Chondrocyte (in vitro differentiated cells): ENCODE data around the gene ANKIB1. TPM values are rescaled to one million over a fixed set of nuclear protein-coding genes. Genes with fewer than 3 reads are reported as not detected.
A peak's percentile ranks its signal among the peaks of the same experiment; 100 is the strongest.

ENCODE experiments used
- DNase-seq: peaks from one replicate; pipeline ENCODE4 v3.0.0; 2021; ENCODE audit warnings: mixed read lengths, low spot score
- H3K27ac Mint-ChIP-seq: one replicate; pipeline ENCODE4 v1.8.0; 2021; ENCODE audit warnings: mild to moderate bottlenecking, moderate library complexity, mixed read lengths; ENCODE audit not compliant: unreplicated experiment
- H3K27me3 Mint-ChIP-seq: 2 replicates; pipeline ENCODE4 v1.8.0; 2021; ENCODE audit warnings: low read depth, mixed read lengths
- H3K36me3 Mint-ChIP-seq: 2 replicates; pipeline ENCODE4 v1.8.0; 2021; ENCODE audit warnings: low read depth, mixed read lengths
- H3K4me1 Mint-ChIP-seq: 2 replicates; pipeline ENCODE4 v1.8.0; 2021; ENCODE audit warnings: low read depth, mild to moderate bottlenecking, mixed read lengths
- H3K4me3 Mint-ChIP-seq: one replicate; pipeline ENCODE4 v1.8.0; 2021; ENCODE audit warnings: mild to moderate bottlenecking, moderate library complexity, mixed read lengths; ENCODE audit not compliant: unreplicated experiment
- H3K9me3 Mint-ChIP-seq: 2 replicates; pipeline ENCODE4 v1.8.0; 2021; ENCODE audit warnings: low read depth, mixed read lengths
- CTCF ChIP-seq: fragments of 200-600 bp; sonication (generic); IDR thresholded peaks from 2 replicates; pipeline ENCODE4 v1.5.0; 2021; ENCODE audit warnings: antibody characterized with exemption, mild to moderate bottlenecking, moderate library complexity
- total RNA-seq: library from RNA; stranded (reverse); gene quantifications from 3 replicates; pipeline ENCODE4 v1.2.1, GENCODE V29; 2021

Gene ANKIB1
- total RNA-seq, 1 donor from 2014 or later, result 76.3 TPM

GRCh38 chr7:92281031-92281430 is 35.3 kb downstream of the ANKIB1 start:
- Mint-ChIP-seq H3K27me3 (no peaks in the 10 kb centered on the region), H3K9me3 (peaks cover 4% of the 10 kb centered on the region), H3K4me1 (peaks cover 50% of the 10 kb centered on the region), H3K36me3 (peaks cover 4% of the 10 kb centered on the region), H3K27ac (no peak overlapping the region), H3K4me3 (no peak overlapping the region)
- DNase-seq, result no peak
- TF ChIP-seq CTCF, result no peak

GRCh38 chr7:92282221-92282814 is 36.5 kb downstream of the ANKIB1 start:
- peaks cover 50% of the 10 kb centered on the region for H3K4me1 Mint-ChIP-seq
- no peak overlapping the region for H3K4me3 Mint-ChIP-seq
- DNase-seq, result no peak
- TF ChIP-seq CTCF, result no peak
- no peaks in the 10 kb centered on the region for H3K9me3 Mint-ChIP-seq
- H3K36me3 Mint-ChIP-seq, result peaks cover 1% of the 10 kb centered on the region
- H3K27ac Mint-ChIP-seq, result peak overlapping the region; percentile 72
- H3K27me3 Mint-ChIP-seq, result no peaks in the 10 kb centered on the region

- no peak for TF ChIP-seq CTCF
- peak overlapping the region; percentile 74 for H3K27ac Mint-ChIP-seq
- H3K27me3 Mint-ChIP-seq, result no peaks in the 10 kb centered on the region
- no peaks in the 10 kb centered on the region for H3K9me3 Mint-ChIP-seq
- H3K36me3 Mint-ChIP-seq, result peaks cover 1% of the 10 kb centered on the region
- H3K4me3 Mint-ChIP-seq, result no peak overlapping the region
- DNase-seq, result no peak
- H3K4me1 Mint-ChIP-seq, result peaks cover 50% of the 10 kb centered on the region
Measured at GRCh38 chr7:92282930-92283329, 37.2 kb downstream of the ANKIB1 start.

- Mint-ChIP-seq H3K36me3 (no peaks in the 10 kb centered on the region), H3K27ac (no peak overlapping the region), H3K4me1 (peaks cover 26% of the 10 kb centered on the region), H3K9me3 (peaks cover 4% of the 10 kb centered on the region), H3K27me3 (no peaks in the 10 kb centered on the region), H3K4me3 (no peak overlapping the region)
- TF ChIP-seq CTCF, result no peak
- DNase-seq, result no peak
Measured at GRCh38 chr7:92289321-92289720, 43.5 kb downstream of the ANKIB1 start.

GRCh38 chr7:92292981-92293380 is 47.2 kb downstream of the ANKIB1 start:
- H3K36me3 Mint-ChIP-seq, result peaks cover 2% of the 10 kb centered on the region

More at GRCh38 chr7:92292981-92293380, 47.2 kb downstream of the ANKIB1 start:
- Mint-ChIP-seq H3K27me3 (no peaks in the 10 kb centered on the region), H3K4me3 (no peak overlapping the region), H3K27ac (no peak overlapping the region), H3K9me3 (peaks cover 4% of the 10 kb centered on the region), H3K4me1 (peaks cover 41% of the 10 kb centered on the region)
- DNase-seq, result no peak
- TF ChIP-seq CTCF, result no peak
